Hindlimb muscle (tissue), 1 donor: Measurements from ENCODE around the gene RAB25. TPM values are rescaled to one million over a fixed set of nuclear protein-coding genes. Genes with fewer than 3 reads are reported as not detected.
A peak's percentile ranks its signal among the peaks of the same experiment; 100 is the strongest.
"Not testable (repeated sequence)": the region's sequence is repeated elsewhere in the genome, so short reads cannot be mapped to it uniquely, and the experiment has no call there.

Experiments
- DNase-seq: peaks from one replicate; pipeline ENCODE4 v3.0.0-alpha.2; 2013
- polyA plus RNA-seq: library from polyadenylated mRNA; unstranded; fragments of 120-200 nt; gene quantifications from one replicate; pipeline ENCODE4 v1.2.1, GENCODE V29; 2013; ENCODE audit not compliant: insufficient read length

Gene RAB25
- polyA plus RNA-seq, 1 donor, result 1.0 TPM

GRCh38 chr1:156102633-156103511 lies 41.9 kb downstream of the RAB25 start:
- DNase-seq, result peak; percentile 57

- DNase-seq, result peak; percentile 53
These were observed 42.6 kb downstream of the RAB25 start for GRCh38 chr1:156103521-156103947.

- DNase-seq, result peak; percentile 92
These were observed 43.3 kb downstream of the RAB25 start for GRCh38 chr1:156104065-156104810.

GRCh38 chr1:156104861-156105832 lies 44.2 kb downstream of the RAB25 start:
- DNase-seq, result peak; percentile 64

GRCh38 chr1:156106624-156107488 lies 45.9 kb downstream of the RAB25 start:
- DNase-seq, result no peak

GRCh38 chr1:156108057-156108456 lies 47.1 kb downstream of the RAB25 start:
- no peak for DNase-seq

- DNase-seq, result no peak
These were observed 47.8 kb downstream of the RAB25 start for GRCh38 chr1:156108664-156109241.

GRCh38 chr1:156110252-156110651 lies 49.3 kb downstream of the RAB25 start:
- no peak for DNase-seq

- DNase-seq, result no peak
These were observed 50.5 kb downstream of the RAB25 start for GRCh38 chr1:156111355-156111962.

- no peak for DNase-seq
These were observed 51.5 kb downstream of the RAB25 start for GRCh38 chr1:156112276-156113137.

GRCh38 chr1:156113282-156113950 lies 52.5 kb downstream of the RAB25 start:
- no peak for DNase-seq

- DNase-seq, result peak; percentile 93
These were observed 53.4 kb downstream of the RAB25 start, which contains the start of gene LMNA for GRCh38 chr1:156114101-156114918. LMNA (plus strand) TSS chr1:156114711; CDS start chr1:156114919, 208 bp downstream.

GRCh38 chr1:156114919-156115513 lies 54.1 kb downstream of the RAB25 start:
- DNase-seq, result peak; percentile 53

- peak; percentile 63 for DNase-seq
These were observed 54.8 kb downstream of the RAB25 start for GRCh38 chr1:156115514-156116374.

- DNase-seq, result not testable (repeated sequence)
These were observed 55.8 kb downstream of the RAB25 start for GRCh38 chr1:156116731-156117130.

- no peak for DNase-seq
These were observed 56.6 kb downstream of the RAB25 start for GRCh38 chr1:156117414-156118176.
